GM11168 (cell line): ENCODE data around the gene ASXL3.

Experiments used
- in situ Hi-C: fragments of 300-500 bp; cut with MboI; formaldehyde crosslinking; loops from one replicate; pipeline ENCODE4 v1.12.0; 2022; ENCODE audit warnings: low sequenced_read_pairs; ENCODE audit not compliant: unreplicated experiment

Gene ASXL3

DNA sequence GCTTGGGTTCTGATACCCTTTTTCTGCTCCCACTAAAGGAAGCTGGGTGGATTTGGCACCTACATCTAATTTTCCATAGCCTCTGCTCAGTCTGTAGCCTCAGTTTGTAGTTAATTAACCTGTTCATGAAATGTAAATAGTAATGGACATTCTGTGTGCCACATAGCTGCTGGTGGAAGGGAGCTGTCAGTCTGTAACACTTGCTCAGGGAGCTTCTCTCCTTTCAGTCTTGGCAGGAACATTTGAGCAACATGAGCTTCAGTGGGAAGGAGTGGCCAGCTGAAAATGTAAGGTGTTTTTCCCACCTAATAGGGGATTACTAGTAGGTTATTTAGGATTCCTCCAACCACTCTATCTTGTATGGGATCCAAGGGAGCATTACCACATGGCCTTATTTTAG is 203.4 kb downstream of the ASXL3 start:
- in situ Hi-C loops, result no loop called here
